ENCODE results near the gene MEIOSIN.
"Not testable (repeated sequence)": the region's sequence is repeated elsewhere in the genome, so short reads cannot be mapped to it uniquely, and the experiment has no call there.

Gene MEIOSIN

DNA sequence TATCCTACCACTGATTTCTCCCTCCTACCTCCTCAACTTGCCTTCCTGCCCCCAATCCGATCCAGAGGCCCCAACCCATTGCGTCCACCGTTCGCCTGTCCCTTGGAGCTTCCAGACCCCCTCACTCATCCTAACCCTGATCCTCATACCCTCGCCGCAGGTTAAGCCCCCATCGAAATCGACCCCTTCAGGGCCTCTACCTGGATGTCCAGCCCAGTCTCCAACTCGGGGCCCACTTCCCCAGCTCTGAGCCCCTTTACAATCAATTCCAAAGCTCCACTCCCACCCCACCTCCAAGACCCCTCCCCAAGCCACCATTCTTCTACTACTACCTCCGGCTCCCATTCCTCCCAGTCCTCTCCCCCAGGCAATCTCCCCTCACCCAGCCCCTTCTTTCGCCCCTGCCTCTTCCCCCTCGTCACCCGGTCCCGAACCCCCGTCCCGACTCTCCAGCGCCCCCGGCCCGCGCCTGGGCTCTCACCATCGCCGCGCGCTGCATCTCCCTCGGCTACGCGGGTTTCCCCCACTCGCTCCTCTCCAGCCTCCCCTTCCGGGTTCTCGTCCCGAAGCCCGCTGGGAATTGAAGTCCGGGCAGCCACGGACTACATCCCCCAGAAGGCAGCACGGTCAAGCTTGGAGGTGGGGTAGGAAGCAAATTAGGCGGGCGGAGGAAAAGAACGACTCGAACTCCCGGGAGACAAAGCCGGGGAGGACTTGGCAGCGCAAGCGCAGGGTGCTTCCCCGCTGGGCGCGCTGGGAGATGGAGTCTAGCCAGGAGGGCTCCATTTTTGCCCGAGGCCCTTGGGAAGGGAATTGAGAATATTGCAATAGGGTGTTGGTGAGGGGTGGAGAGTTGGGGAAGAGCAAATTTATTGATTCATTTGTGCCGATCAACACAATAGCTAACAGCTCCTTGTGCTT, 2.6 kb upstream of the MEIOSIN start, which contains the start of gene FBXO46:
FBXO46 (minus strand) TSS at position 529 of the 921 bp plus-strand sequence. CDS start 17,401 bp downstream, outside the sequence.
- Histone ChIP-seq H3K9ac (ENCODE audit: low read length) (peak within 1 kb of the TSS; percentile 82), H3K4me1 (ENCODE audit: control insufficient read depth, low read depth, low read length) (peaks cover 5% of the 10 kb centered on the region), H3K4me3 (ENCODE audit: low read length) (peak within 1 kb of the TSS; percentile 74), H3K36me3 (ENCODE audit: control insufficient read depth, low read depth, low read length) (no peaks in the 10 kb centered on the region), H3K27me3 (ENCODE audit: control insufficient read depth, insufficient read depth, low read length) (no peaks in the 10 kb centered on the region), H3K27ac (ENCODE audit: low read length) (peak within 1 kb of the TSS; percentile 24), H3K9me3 (ENCODE audit: control insufficient read depth, low read depth, low read length) (no peaks in the 10 kb centered on the region)

DNA sequence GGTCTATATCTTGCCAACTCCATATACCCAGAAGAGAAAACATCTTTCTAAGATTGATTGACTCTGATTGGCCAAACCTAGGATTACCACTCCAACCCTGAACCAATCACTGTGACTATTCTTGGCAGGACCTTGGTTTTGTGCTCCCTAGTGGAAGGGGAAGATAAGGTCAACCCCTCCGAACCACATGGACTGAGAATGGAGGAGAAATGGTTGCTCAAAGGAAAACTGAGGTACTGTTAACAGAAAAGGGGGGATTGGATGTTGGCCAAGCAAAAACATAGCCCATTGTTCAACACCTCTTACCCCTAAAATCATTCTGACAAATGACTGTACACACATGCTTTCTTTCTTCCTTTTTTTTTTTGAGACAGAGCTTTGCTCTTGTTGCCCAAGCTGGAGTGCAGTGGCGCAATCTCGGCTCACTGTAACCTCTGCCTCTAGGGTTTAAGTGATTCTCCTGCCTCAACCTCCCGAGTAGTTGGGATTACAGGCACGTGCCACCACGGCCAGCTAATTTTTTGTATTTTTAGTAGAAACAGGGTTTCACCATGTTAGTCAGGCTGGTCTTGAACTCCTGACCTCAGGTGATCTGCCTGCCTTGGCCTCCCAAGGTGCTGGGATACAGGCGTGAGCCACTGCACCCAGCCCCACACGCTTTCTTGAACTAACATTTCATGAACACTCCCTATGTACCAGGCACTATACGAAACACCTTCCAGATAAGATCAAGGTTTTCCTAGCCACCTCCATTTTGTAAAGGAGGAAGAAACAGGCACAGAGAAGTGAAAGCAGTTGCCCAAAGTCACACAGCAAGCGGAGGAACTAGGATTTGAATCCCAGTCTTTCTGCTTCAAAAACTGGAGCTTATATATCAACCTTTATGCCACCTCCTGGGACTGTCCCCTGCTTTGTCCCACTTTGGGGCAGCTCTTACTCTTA, 6.5 kb downstream of the MEIOSIN start:
- no peaks in the 10 kb centered on the region for H3K9me3 ChIP-seq (ENCODE audit: control insufficient read depth, low read depth, low read length)
- no peaks in the 10 kb centered on the region for H3K4me1 ChIP-seq (ENCODE audit: control insufficient read depth, low read depth, low read length)
- no peak overlapping the region for H3K27ac ChIP-seq (ENCODE audit: low read length)
- H3K27me3 ChIP-seq (ENCODE audit: control insufficient read depth, insufficient read depth, low read length) = no peaks in the 10 kb centered on the region
- H3K9ac ChIP-seq (ENCODE audit: low read length) = no peak overlapping the region
- no peaks in the 10 kb centered on the region for H3K36me3 ChIP-seq (ENCODE audit: control insufficient read depth, low read depth, low read length)
- H3K4me3 ChIP-seq (ENCODE audit: low read length) = no peak overlapping the region

DNA sequence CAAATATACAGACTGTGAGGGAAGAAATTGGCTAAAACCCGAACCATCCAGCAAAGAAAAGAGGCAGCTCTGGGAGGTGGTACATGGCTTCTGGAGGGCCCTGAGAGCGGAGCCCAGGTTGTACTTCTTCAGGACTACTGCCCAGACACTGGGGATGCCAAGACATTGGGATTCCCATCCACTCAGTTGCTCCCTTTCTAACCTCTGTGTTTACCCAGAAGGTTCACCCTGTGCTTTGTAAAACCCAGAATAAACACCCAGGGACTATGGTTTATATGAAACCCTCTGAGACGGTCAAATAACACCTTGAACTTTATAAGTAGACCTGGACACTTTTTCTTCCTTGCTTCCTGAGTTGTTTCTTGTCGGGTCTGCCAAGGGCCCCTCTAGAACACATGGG, 9.7 kb downstream of the MEIOSIN start:
- no peaks in the 10 kb centered on the region for H3K9me3 ChIP-seq (ENCODE audit: control insufficient read depth, low read depth, low read length)
- H3K36me3 ChIP-seq (ENCODE audit: control insufficient read depth, low read depth, low read length) = no peaks in the 10 kb centered on the region
- H3K4me1 ChIP-seq (ENCODE audit: control insufficient read depth, low read depth, low read length) = no peaks in the 10 kb centered on the region
- no peak overlapping the region for H3K4me3 ChIP-seq (ENCODE audit: low read length)
- no peak overlapping the region for H3K9ac ChIP-seq (ENCODE audit: low read length)
- peaks cover 3% of the 10 kb centered on the region for H3K27me3 ChIP-seq (ENCODE audit: control insufficient read depth, insufficient read depth, low read length)
- no peak overlapping the region for H3K27ac ChIP-seq (ENCODE audit: low read length)

DNA sequence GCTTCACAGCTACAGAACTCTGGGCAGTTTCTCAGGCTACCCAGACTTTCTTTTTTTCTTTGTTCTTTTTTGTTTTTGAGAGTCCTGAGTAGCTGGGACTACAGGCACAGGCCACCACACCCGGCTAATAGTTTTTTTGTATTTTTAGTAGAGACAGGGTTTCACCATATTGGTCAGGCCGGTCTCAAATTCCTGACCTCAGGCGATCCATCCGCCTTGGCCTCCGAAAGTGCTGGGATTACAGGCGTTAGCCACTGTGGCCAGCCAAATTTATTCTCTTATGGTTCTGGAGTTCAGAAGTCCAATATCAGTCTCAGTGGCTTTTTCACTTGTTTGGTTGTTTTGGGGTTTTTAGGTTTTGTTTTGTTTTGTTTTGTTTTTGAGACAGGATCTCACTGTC, 12.4 kb downstream of the MEIOSIN start:
- Histone ChIP-seq H3K27me3 (ENCODE audit: control insufficient read depth, insufficient read depth, low read length) (peaks cover 3% of the 10 kb centered on the region), H3K4me1 (ENCODE audit: control insufficient read depth, low read depth, low read length) (no peaks in the 10 kb centered on the region), H3K36me3 (ENCODE audit: control insufficient read depth, low read depth, low read length) (no peaks in the 10 kb centered on the region), H3K4me3 (ENCODE audit: low read length) (no peak overlapping the region), H3K9me3 (ENCODE audit: control insufficient read depth, low read depth, low read length) (no peaks in the 10 kb centered on the region), H3K9ac (ENCODE audit: low read length) (no peak overlapping the region), H3K27ac (ENCODE audit: low read length) (no peak overlapping the region)

DNA sequence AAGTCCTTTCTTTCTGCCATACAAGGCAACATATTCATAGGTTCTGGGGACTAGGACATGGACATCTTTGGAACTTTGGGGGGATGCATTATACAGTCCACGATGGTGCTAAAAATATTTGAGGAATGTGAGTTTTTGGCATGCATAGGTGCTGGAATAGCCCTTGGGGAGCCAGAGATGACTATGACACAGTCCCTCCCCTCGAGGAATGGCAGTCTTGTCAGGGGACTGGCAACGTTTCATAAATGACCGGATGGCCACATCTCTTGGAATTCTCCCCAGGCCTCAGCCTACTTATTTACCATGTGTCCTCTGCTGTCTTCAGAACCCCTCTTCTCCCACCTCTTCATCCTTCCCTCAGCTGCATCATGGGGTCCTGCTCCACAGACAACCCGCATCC, 13.6 kb downstream of the MEIOSIN start:
- H3K27me3 ChIP-seq (ENCODE audit: control insufficient read depth, insufficient read depth, low read length) = peaks cover 3% of the 10 kb centered on the region
- H3K27ac ChIP-seq (ENCODE audit: low read length) = no peak overlapping the region
- no peak overlapping the region for H3K9ac ChIP-seq (ENCODE audit: low read length)
- H3K4me3 ChIP-seq (ENCODE audit: low read length) = no peak overlapping the region
- no peaks in the 10 kb centered on the region for H3K9me3 ChIP-seq (ENCODE audit: control insufficient read depth, low read depth, low read length)
- H3K4me1 ChIP-seq (ENCODE audit: control insufficient read depth, low read depth, low read length) = no peaks in the 10 kb centered on the region
- H3K36me3 ChIP-seq (ENCODE audit: control insufficient read depth, low read depth, low read length) = no peaks in the 10 kb centered on the region

DNA sequence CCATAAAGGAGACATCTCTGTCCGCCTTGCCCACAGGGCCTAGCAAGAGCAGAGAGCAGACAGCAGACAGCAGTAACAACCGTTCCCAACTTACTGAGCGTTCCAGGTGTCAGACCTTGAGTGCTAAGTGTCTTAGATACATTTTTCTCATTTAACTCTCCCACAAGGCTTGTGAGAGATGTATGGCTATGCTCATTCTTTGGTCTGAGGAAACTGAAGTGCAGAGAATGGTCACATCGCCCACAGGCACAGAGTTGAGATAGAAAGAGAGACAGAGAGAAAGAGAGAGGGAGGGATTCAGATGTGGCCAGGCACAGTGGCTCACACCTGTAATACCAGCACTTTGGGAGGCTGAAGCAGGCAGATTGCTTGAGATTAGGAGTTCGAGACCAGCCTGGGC, 14.3 kb downstream of the MEIOSIN start:
- H3K9me3 ChIP-seq (ENCODE audit: control insufficient read depth, low read depth, low read length) = no peaks in the 10 kb centered on the region
- no peaks in the 10 kb centered on the region for H3K36me3 ChIP-seq (ENCODE audit: control insufficient read depth, low read depth, low read length)
- no peak overlapping the region for H3K27ac ChIP-seq (ENCODE audit: low read length)
- H3K4me3 ChIP-seq (ENCODE audit: low read length) = no peak overlapping the region
- no peak overlapping the region for H3K9ac ChIP-seq (ENCODE audit: low read length)
- no peaks in the 10 kb centered on the region for H3K4me1 ChIP-seq (ENCODE audit: control insufficient read depth, low read depth, low read length)
- H3K27me3 ChIP-seq (ENCODE audit: control insufficient read depth, insufficient read depth, low read length) = peaks cover 3% of the 10 kb centered on the region

DNA sequence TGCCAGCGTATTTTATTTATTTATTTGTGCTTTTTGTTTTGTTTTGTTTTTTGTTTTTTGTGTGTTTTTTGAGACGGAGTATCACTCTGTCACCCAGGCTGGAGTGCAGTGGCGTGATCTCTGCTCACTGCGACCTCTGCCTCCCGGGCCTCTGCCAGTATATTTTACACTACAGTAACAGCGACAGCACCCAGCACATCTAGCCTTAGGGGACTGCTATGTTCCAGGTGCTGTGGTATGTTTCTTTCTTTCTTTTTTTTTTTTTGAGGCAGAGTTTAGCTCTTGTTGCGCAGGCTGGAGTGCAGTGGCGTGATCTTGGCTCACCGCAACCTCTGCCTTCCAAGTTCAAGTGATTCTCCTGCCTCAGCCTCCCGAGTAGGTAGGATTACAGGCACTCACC, 18.2 kb downstream of the MEIOSIN start:
- H3K36me3 ChIP-seq (ENCODE audit: control insufficient read depth, low read depth, low read length); H3K27ac ChIP-seq (ENCODE audit: low read length); H3K4me1 ChIP-seq (ENCODE audit: control insufficient read depth, low read depth, low read length); H3K27me3 ChIP-seq (ENCODE audit: control insufficient read depth, insufficient read depth, low read length); H3K4me3 ChIP-seq (ENCODE audit: low read length); H3K9me3 ChIP-seq (ENCODE audit: control insufficient read depth, low read depth, low read length); H3K9ac ChIP-seq (ENCODE audit: low read length): not testable (repeated sequence)

DNA sequence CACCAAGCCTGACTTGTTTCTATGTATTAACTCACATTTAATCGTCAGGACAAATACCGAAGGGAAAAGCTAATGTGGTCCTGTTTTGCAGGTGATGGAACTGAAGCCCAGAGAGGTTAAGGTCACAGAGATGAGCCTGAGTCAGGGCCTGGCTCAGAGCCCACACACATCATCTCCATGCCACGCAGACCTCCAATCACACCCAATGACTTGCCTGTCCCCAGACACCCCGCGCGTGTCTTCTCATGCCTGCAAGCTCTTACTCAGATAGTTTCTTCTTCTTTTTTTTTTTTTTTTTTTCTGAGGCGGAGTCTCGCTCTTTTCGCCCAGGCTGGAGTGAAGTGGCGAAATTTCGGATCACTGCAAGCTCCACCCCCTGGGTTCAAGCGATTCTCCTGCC, 19.4 kb downstream of the MEIOSIN start:
- Histone ChIP-seq H3K9ac (ENCODE audit: low read length) (no peak overlapping the region), H3K9me3 (ENCODE audit: control insufficient read depth, low read depth, low read length) (no peaks in the 10 kb centered on the region), H3K27ac (ENCODE audit: low read length) (no peak overlapping the region), H3K27me3 (ENCODE audit: control insufficient read depth, insufficient read depth, low read length) (no peaks in the 10 kb centered on the region), H3K4me3 (ENCODE audit: low read length) (no peak overlapping the region), H3K36me3 (ENCODE audit: control insufficient read depth, low read depth, low read length) (no peaks in the 10 kb centered on the region), H3K4me1 (ENCODE audit: control insufficient read depth, low read depth, low read length) (no peaks in the 10 kb centered on the region)

DNA sequence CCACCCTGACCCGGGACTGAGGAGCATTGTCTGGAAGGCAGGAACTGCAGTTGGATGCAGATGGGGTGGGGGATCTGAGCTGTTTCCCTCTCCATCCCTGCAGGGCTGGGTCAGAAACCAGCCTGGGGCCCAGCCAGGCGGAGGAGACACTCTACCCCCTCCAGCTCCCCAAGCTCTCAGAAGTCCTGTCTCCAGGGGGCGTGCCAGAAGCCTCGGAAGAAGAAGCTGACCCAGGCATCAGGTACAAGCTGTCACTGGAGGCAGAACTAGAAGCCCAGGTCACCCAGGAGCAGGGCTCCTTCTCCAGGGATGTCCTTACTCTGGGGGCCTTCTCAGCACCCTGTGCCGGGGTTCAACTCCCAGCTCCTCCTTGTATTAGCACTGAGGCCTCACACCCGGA, 20.3 kb downstream of the MEIOSIN start:
- Histone ChIP-seq H3K4me1 (ENCODE audit: control insufficient read depth, low read depth, low read length) (no peaks in the 10 kb centered on the region), H3K27me3 (ENCODE audit: control insufficient read depth, insufficient read depth, low read length) (no peaks in the 10 kb centered on the region), H3K4me3 (ENCODE audit: low read length) (no peak overlapping the region), H3K36me3 (ENCODE audit: control insufficient read depth, low read depth, low read length) (no peaks in the 10 kb centered on the region), H3K9me3 (ENCODE audit: control insufficient read depth, low read depth, low read length) (no peaks in the 10 kb centered on the region), H3K9ac (ENCODE audit: low read length) (no peak overlapping the region), H3K27ac (ENCODE audit: low read length) (no peak overlapping the region)

DNA sequence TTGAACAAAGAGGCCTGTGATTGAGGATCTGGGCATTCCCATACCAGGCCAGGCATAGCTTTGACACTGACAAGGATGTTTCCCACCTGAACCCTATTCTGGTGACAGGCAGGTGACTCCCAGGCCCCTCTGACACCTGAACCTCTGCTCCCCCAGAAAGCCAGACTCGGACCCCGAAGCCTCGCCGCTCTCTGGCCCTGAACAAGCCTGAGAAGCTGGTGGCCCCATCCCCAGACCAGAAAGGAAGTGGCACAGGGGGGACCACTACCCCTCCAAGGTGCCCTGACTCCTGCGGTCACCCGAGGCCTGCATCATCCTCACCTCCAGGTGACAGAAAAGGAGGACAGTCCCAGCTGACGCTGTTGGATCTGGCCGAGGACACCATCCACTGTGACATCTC, 21.1 kb downstream of the MEIOSIN start:
- Histone ChIP-seq H3K9ac (ENCODE audit: low read length) (no peak overlapping the region), H3K4me1 (ENCODE audit: control insufficient read depth, low read depth, low read length) (no peaks in the 10 kb centered on the region), H3K4me3 (ENCODE audit: low read length) (no peak overlapping the region), H3K36me3 (ENCODE audit: control insufficient read depth, low read depth, low read length) (no peaks in the 10 kb centered on the region), H3K9me3 (ENCODE audit: control insufficient read depth, low read depth, low read length) (no peaks in the 10 kb centered on the region), H3K27ac (ENCODE audit: low read length) (no peak overlapping the region), H3K27me3 (ENCODE audit: control insufficient read depth, insufficient read depth, low read length) (no peaks in the 10 kb centered on the region)

DNA sequence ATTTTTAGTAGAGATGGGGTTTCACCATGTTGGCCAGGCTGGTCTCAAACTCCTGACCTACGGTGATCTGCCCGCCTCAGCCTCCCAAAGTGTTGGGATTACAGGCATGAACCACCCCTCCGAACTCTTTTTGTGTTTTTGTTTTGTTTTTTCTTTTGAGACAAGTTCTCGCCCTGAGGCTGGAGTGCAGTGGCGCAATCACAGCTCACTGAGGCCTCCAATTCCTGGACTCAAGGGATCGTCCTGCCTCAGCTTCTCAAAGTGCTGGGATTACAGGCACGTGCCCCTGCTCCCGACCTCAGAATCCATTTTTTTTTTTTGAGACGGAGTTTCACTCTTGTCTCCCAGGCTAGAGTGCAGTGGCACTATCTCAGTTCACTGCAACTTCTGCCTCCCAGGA, 24.5 kb downstream of the MEIOSIN start:
- Histone ChIP-seq H3K9me3 (ENCODE audit: control insufficient read depth, low read depth, low read length) (no peaks in the 10 kb centered on the region), H3K4me1 (ENCODE audit: control insufficient read depth, low read depth, low read length) (no peaks in the 10 kb centered on the region), H3K27me3 (ENCODE audit: control insufficient read depth, insufficient read depth, low read length) (no peaks in the 10 kb centered on the region), H3K36me3 (ENCODE audit: control insufficient read depth, low read depth, low read length) (no peaks in the 10 kb centered on the region), H3K9ac (ENCODE audit: low read length) (no peak overlapping the region), H3K27ac (ENCODE audit: low read length) (no peak overlapping the region), H3K4me3 (ENCODE audit: low read length) (no peak overlapping the region)
